GM12878 (cell line): ENCODE measurements around the gene SNAP47. TPM values are rescaled to one million over a fixed set of nuclear protein-coding genes. Genes with fewer than 3 reads are reported as not detected.

Source experiments
- ATAC-seq: fragments of 200-7000 bp; cut with Tn5 transposase; 3 replicates; pipeline ENCODE4 v1.9.1; 2020; ENCODE audit warnings: mild to moderate bottlenecking, moderate library complexity
- BruUV-seq: library from RNA; stranded (reverse); fragments of 400-500 nt; replicated peaks from 2 replicates; lab custom pipeline; 2021; lab: Mats Ljungman, UMichigan
- CTCF ChIA-PET: fragments of 300-600 bp; sonication (Branson Sonifier 250); formaldehyde crosslinking; extraction: SDS; loops from one replicate; lab custom pipeline; 2021; ENCODE audit warnings: inconsistent platforms; lab: Yijun Ruan, JAX
- POLR2A ChIA-PET: fragments of 350-600 bp; formaldehyde crosslinking; extraction: SDS; loops from one replicate; lab custom pipeline; 2021; ENCODE audit warnings: inconsistent platforms; lab: Charles Lee
- RAD21 ChIA-PET: fragments of 300-600 bp; sonication (Branson Sonifier 250); formaldehyde crosslinking; loops from one replicate; lab custom pipeline; 2023; ENCODE audit warnings: antibody characterized with exemption; ENCODE audit not compliant: unreplicated experiment; lab: Charles Lee
- SMC1A ChIA-PET: fragments of 300-600 bp; sonication (Branson Sonifier 250); formaldehyde crosslinking; loops from one replicate; lab custom pipeline; 2023; ENCODE audit not compliant: unreplicated experiment, uncharacterized antibody; lab: Charles Lee
- DNase-seq: peaks from one replicate; pipeline ENCODE4 v3.0.0-alpha.2; 2011; ENCODE audit warnings: low read depth, low spot score
- FAIRE-seq: peaks from 3 replicates; lab custom pipeline; 2011; peaks lifted over from hg19 to GRCh38; lab: Jason Lieb, UNC
- H2AFZ ChIP-seq: 2 replicates; pipeline ENCODE4 v1.6.0; 2011; ENCODE audit warnings: low read depth, low read length, control low read depth; ENCODE audit not compliant: control insufficient read depth
- H3K27ac ChIP-seq: 2 replicates; pipeline ENCODE4 v1.5.1; 2011; ENCODE audit warnings: control low read depth; ENCODE audit not compliant: control insufficient read depth, insufficient read depth
- H3K27me3 ChIP-seq, 2 experiments: replicated peaks in 1 of 2; 2 replicates each; pipeline versions ENCODE4 v1.6.0 to v1.6.1; 2011; ENCODE audit warnings: low read length in 1 of 2; ENCODE audit not compliant: control insufficient read depth in 2 of 2, insufficient read depth in 2 of 2
- H3K36me3 ChIP-seq, 2 experiments: 2 replicates each; pipeline ENCODE4 v1.5.1; 2011; ENCODE audit warnings: low read length in 1 of 2; ENCODE audit not compliant: control insufficient read depth in 2 of 2, insufficient read depth in 2 of 2
- H3K4me1 ChIP-seq: 2 replicates; pipeline ENCODE4 v1.6.1; 2011; ENCODE audit warnings: mild to moderate bottlenecking, low read length, moderate library complexity, mixed read lengths; ENCODE audit not compliant: control insufficient read depth, insufficient read depth
- H3K4me2 ChIP-seq: 2 replicates; pipeline ENCODE4 v1.6.0; 2011; ENCODE audit warnings: control low read depth; ENCODE audit not compliant: control insufficient read depth, insufficient read depth
- H3K4me3 ChIP-seq: fragments of 200-600 bp; sonication (generic); 2 replicates; pipeline ENCODE4 v1.5.1; 2016
- H3K79me2 ChIP-seq: 2 replicates; pipeline ENCODE4 v1.6.0; 2011; ENCODE audit warnings: low read length; ENCODE audit not compliant: control insufficient read depth, insufficient read depth
- H3K9ac ChIP-seq: 2 replicates; pipeline ENCODE4 v1.8.0; 2011; ENCODE audit warnings: low read length, control low read depth, mixed read lengths; ENCODE audit not compliant: control insufficient read depth, insufficient read depth
- H3K9me3 ChIP-seq: replicated peaks from 3 replicates; pipeline ENCODE4 v1.5.1; 2011; ENCODE audit warnings: mild to moderate bottlenecking, low read length; ENCODE audit not compliant: control insufficient read depth, insufficient read depth
- H4K20me1 ChIP-seq: 2 replicates; pipeline ENCODE4 v1.6.0; 2011; ENCODE audit not compliant: control insufficient read depth, insufficient read depth
- ASH2L ChIP-seq: fragments of 300-600, 200-600 bp; sonication (generic); IDR thresholded peaks from 2 replicates; pipeline ENCODE4 v1.6.1; 2017; ENCODE audit warnings: low read depth, mild to moderate bottlenecking, borderline replicate concordance
- CEBPB ChIP-seq, 2 experiments: fragments of 150-350 bp in 1 of 2; IDR thresholded peaks; 2 replicates each; pipeline ENCODE4 v1.6.1; 2012 to 2014; ENCODE audit warnings: low read depth in 2 of 2, low read length in 2 of 2, borderline replicate concordance in 1 of 2, inconsistent platforms in 1 of 2
- CREB1 ChIP-seq: IDR thresholded peaks from 2 replicates; pipeline ENCODE4 v1.6.1; 2012; ENCODE audit warnings: low read depth, mild to moderate bottlenecking, inconsistent platforms
- EED ChIP-seq: sonication (generic); IDR thresholded peaks from 2 replicates; pipeline ENCODE4 v1.6.1; 2016; ENCODE audit warnings: antibody characterized with exemption, low read depth
- JUND ChIP-seq: IDR thresholded peaks from 2 replicates; pipeline ENCODE4 v1.6.1; 2012; ENCODE audit warnings: low read depth, mild to moderate bottlenecking, low read length, improper control_type of control experiment, moderate library complexity
- KLF5 ChIP-seq: fragments of 450-650 bp; IDR thresholded peaks from 2 replicates; pipeline ENCODE4 v1.6.1; 2014; ENCODE audit warnings: mild to moderate bottlenecking; ENCODE audit not compliant: partially characterized antibody
- MYB ChIP-seq: fragments of 150-350 bp; IDR thresholded peaks from 2 replicates; pipeline ENCODE4 v1.6.1; 2014; ENCODE audit warnings: mild to moderate bottlenecking, low read depth, low read length, borderline replicate concordance
- NFYB ChIP-seq: IDR thresholded peaks from 2 replicates; pipeline ENCODE4 v1.6.1; 2011; ENCODE audit warnings: low read depth, mild to moderate bottlenecking, low read length, improper control_type of control experiment, moderate library complexity; ENCODE audit not compliant: insufficient read depth
- NR2C2 ChIP-seq: IDR thresholded peaks from 2 replicates; pipeline ENCODE4 v1.6.1; 2011; ENCODE audit warnings: borderline replicate concordance, low read depth; ENCODE audit not compliant: control insufficient read depth, insufficient read length
- SP1 ChIP-seq: IDR thresholded peaks from one replicate; pipeline ENCODE4 v1.6.1; 2011; ENCODE audit warnings: low read depth, low read length
- WGBS: methylation state at CpG from one replicate; pipeline ENCODE4 v1.1.6; 2016; ENCODE audit warnings: low lambda C conversion rate; ENCODE audit not compliant: insufficient replicate concordance, insufficient coverage; ENCODE audit errors: missing lambda C conversion rate; 5-methylcytosine and 5-hydroxymethylcytosine counted together
- in situ Hi-C: fragments of 300-500 bp; cut with MboI; formaldehyde crosslinking; loops from 9 replicates; pipeline ENCODE4 v1.14.3; 2018; ENCODE audit warnings: mixed read lengths
- intact Hi-C: fragments of 100-400 bp; cut with micrococcal nuclease; formaldehyde crosslinking; loops from one replicate; pipeline ENCODE4 v1.14.2; 2022; ENCODE audit not compliant: unreplicated experiment
- polyA plus RNA-seq, 11 experiments: library from polyadenylated mRNA; depleted of rRNA in 4 of 11; unstranded in 6 of 11; stranded (reverse) in 5 of 11; fragments of >200 nt; fragmentation: Nextera tagmentation in 4 of 11; fragmentation: Illumina TruSeq in 1 of 11; extraction: Ambion mirVana in 4 of 11; extraction: Trizol in 1 of 11; gene quantifications; 1 replicate in 1 of 11; 2 replicates in 10 of 11; pipeline versions ENCODE4 v1.2.1 to v1.2.3, GENCODE V29; 2011 to 2016; ENCODE audit warnings: inconsistent platforms in 2 of 11, missing spikeins in 2 of 11, low read depth in 1 of 11
- total RNA-seq, 4 experiments: library from RNA; depleted of rRNA in 3 of 4; stranded (reverse); fragments of >200 nt in 3 of 4; fragmentation: Illumina TruSeq in 1 of 4; extraction: Trizol in 1 of 4; gene quantifications; 2 replicates each; pipeline versions ENCODE4 v1.2.1 to v1.2.3, GENCODE V29; 2013 to 2021
- TF ChIP-seq, protein P1 (sequence below), 3 experiments: IDR thresholded peaks in 2 of 3; conservative IDR thresholded peaks in 1 of 3; 2 replicates each; pipeline ENCODE4 v1.5.1; 2011; ENCODE audit warnings: low read depth in 3 of 3, low read length in 3 of 3, mild to moderate bottlenecking in 3 of 3, control low read depth in 2 of 3, moderate library complexity in 2 of 3, inconsistent platforms in 1 of 3, mixed read lengths in 1 of 3; ENCODE audit not compliant: control insufficient read depth in 2 of 3, insufficient read depth in 1 of 3; ENCODE audit errors: extremely low read depth in 1 of 3
- TF ChIP-seq, protein P2 (sequence below): fragments of 150-350 bp; IDR thresholded peaks from 2 replicates; pipeline ENCODE4 v1.6.1; 2016; ENCODE audit warnings: low read depth, low read length
- TF ChIP-seq, protein P3 (sequence below): IDR thresholded peaks from 2 replicates; pipeline ENCODE4 v1.6.1; 2012; ENCODE audit warnings: low read length, inconsistent platforms

Gene SNAP47
- total and polyA plus RNA-seq, 10 of the 15 experiments (the other 5 are each of a cell fraction or from before 2014, with no cell fraction given), result 1.3 to 39.6 (median 25.2) TPM

DNA sequence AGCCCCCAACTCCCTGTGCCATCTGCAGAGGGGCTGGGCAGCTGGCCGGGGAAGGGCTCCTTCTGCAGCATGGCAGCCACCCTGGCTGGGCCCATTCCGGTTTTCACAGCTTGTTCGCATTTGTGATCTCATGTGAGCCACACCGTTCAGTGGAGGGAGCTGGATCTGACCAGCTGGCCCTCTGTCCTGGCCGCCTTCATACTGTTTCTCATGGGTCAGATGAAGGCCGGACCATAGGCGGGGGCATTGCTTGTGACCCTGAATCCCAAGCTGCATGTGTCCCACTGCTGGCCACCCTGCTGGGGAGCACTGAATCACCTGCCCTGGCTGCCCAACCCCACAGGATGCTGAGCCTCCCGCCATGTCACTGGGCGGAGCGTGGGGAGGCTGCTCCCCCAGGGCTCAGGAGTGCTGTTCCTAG, 43.8 kb downstream of the SNAP47 start:
- no peak overlapping the region for H2AFZ ChIP-seq
- SMC1A ChIA-PET, result no interaction called here
- RAD21 ChIA-PET, result no interaction called here
- H3K79me2 ChIP-seq, result no peaks in the 10 kb centered on the region
- peaks cover 4 to 11% of the 10 kb centered on the region in 2 experiments; a peak in 3 of 4 replicates for H3K36me3 ChIP-seq
- FAIRE-seq (no peak), DNase-seq (no peak), ATAC-seq (no peak)
- POLR2A ChIA-PET, result interaction anchor here (0.5 kb wide), 1 partner anchor 38 kb away, joined by 3 read pairs; no protein-coding TSS in a partner anchor
- CTCF ChIA-PET, result interaction anchor here (1.3 kb wide), 1 partner anchor 175 kb away, joined by 3 read pairs; no protein-coding TSS in a partner anchor
- WGBS, result 97% methylated on average over 10 of the region's 10 CpGs
- H3K4me2 ChIP-seq, result no peak overlapping the region
- in situ Hi-C loops, result no loop called here
- H3K27ac ChIP-seq, result no peak overlapping the region
- H3K9ac ChIP-seq, result no peak overlapping the region
- H3K4me1 ChIP-seq, result no peaks in the 10 kb centered on the region
- intact Hi-C loops, result no loop called here
- TF ChIP-seq, protein P1, sequence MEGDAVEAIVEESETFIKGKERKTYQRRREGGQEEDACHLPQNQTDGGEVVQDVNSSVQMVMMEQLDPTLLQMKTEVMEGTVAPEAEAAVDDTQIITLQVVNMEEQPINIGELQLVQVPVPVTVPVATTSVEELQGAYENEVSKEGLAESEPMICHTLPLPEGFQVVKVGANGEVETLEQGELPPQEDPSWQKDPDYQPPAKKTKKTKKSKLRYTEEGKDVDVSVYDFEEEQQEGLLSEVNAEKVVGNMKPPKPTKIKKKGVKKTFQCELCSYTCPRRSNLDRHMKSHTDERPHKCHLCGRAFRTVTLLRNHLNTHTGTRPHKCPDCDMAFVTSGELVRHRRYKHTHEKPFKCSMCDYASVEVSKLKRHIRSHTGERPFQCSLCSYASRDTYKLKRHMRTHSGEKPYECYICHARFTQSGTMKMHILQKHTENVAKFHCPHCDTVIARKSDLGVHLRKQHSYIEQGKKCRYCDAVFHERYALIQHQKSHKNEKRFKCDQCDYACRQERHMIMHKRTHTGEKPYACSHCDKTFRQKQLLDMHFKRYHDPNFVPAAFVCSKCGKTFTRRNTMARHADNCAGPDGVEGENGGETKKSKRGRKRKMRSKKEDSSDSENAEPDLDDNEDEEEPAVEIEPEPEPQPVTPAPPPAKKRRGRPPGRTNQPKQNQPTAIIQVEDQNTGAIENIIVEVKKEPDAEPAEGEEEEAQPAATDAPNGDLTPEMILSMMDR (IDR thresholded peaks at IDR 0.05 in 2 of 3, conservative IDR thresholded peaks at IDR 0.05 in 1 of 3; ENCODE audit: control insufficient read depth in 2 of 3, extremely low read depth in 1 of 3, insufficient read depth in 1 of 3, low read depth in 3 of 3, low read length in 3 of 3), result no peak
- TF ChIP-seq KLF5 (no peak), CREB1 (no peak), EED (no peak), JUND (no peak), NR2C2 (no peak), NFYB (no peak), ASH2L (no peak), MYB (no peak), CEBPB (IDR thresholded peaks at IDR 0.05; ENCODE audit: borderline replicate concordance in 1 of 2, low read depth in 2 of 2, low read length in 2 of 2) (no peak), SP1 (no peak)
- TF ChIP-seq, protein P2, sequence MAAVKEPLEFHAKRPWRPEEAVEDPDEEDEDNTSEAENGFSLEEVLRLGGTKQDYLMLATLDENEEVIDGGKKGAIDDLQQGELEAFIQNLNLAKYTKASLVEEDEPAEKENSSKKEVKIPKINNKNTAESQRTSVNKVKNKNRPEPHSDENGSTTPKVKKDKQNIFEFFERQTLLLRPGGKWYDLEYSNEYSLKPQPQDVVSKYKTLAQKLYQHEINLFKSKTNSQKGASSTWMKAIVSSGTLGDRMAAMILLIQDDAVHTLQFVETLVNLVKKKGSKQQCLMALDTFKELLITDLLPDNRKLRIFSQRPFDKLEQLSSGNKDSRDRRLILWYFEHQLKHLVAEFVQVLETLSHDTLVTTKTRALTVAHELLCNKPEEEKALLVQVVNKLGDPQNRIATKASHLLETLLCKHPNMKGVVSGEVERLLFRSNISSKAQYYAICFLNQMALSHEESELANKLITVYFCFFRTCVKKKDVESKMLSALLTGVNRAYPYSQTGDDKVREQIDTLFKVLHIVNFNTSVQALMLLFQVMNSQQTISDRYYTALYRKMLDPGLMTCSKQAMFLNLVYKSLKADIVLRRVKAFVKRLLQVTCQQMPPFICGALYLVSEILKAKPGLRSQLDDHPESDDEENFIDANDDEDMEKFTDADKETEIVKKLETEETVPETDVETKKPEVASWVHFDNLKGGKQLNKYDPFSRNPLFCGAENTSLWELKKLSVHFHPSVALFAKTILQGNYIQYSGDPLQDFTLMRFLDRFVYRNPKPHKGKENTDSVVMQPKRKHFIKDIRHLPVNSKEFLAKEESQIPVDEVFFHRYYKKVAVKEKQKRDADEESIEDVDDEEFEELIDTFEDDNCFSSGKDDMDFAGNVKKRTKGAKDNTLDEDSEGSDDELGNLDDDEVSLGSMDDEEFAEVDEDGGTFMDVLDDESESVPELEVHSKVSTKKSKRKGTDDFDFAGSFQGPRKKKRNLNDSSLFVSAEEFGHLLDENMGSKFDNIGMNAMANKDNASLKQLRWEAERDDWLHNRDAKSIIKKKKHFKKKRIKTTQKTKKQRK, result no peak
- TF ChIP-seq, protein P3, sequence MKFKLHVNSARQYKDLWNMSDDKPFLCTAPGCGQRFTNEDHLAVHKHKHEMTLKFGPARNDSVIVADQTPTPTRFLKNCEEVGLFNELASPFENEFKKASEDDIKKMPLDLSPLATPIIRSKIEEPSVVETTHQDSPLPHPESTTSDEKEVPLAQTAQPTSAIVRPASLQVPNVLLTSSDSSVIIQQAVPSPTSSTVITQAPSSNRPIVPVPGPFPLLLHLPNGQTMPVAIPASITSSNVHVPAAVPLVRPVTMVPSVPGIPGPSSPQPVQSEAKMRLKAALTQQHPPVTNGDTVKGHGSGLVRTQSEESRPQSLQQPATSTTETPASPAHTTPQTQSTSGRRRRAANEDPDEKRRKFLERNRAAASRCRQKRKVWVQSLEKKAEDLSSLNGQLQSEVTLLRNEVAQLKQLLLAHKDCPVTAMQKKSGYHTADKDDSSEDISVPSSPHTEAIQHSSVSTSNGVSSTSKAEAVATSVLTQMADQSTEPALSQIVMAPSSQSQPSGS, result no peak
- H3K4me3 ChIP-seq, result no peak overlapping the region
- no peaks in the 10 kb centered on the region for H3K9me3 ChIP-seq
- H4K20me1 ChIP-seq, result no peaks in the 10 kb centered on the region
- no peaks in the 10 kb centered on the region for H3K27me3 ChIP-seq
- no TSS peak for BruUV-seq
